ENCODE results near the gene MTREX.

GRCh38 chr5:55429613-55430253 is 121.9 kb downstream of the MTREX start:
- TF ChIP-seq EZH2 (IDR thresholded peaks at IDR 0.05; ENCODE audit: low read length, unreplicated experiment), result no peak
- no peak for TF ChIP-seq CTCF (conservative IDR thresholded peaks at IDR 0.05; ENCODE audit: low read depth, low read length)
